Urinary bladder (tissue), 4 donors: ENCODE data around the gene PTPN14. TPM values are rescaled to one million over a fixed set of nuclear protein-coding genes. Genes with fewer than 3 reads are reported as not detected.

Experiments
- DNase-seq: peaks from one replicate; pipeline ENCODE4 v3.0.0-alpha.2; 2015; ENCODE audit errors: extremely low spot score
- H3K27ac ChIP-seq: one replicate; pipeline ENCODE4 v1.5.1; 2013; ENCODE audit warnings: low read depth, mild to moderate bottlenecking, moderate library complexity
- H3K36me3 ChIP-seq: one replicate; pipeline ENCODE4 v1.6.1; 2013; ENCODE audit warnings: mild to moderate bottlenecking, moderate library complexity; ENCODE audit not compliant: insufficient read depth
- H3K4me1 ChIP-seq: one replicate; pipeline ENCODE4 v1.6.1; 2013; ENCODE audit warnings: mild to moderate bottlenecking, moderate library complexity; ENCODE audit not compliant: insufficient read depth
- H3K4me3 ChIP-seq: one replicate; pipeline ENCODE4 v1.5.1; 2013; ENCODE audit warnings: low read depth, low read length
- WGBS: extraction: QIAGEN DNeasy Blood & Tissue Kit; methylation state at CpG from one replicate; pipeline ENCODE4 v1.1.7; 2013; 5-methylcytosine and 5-hydroxymethylcytosine counted together
- polyA plus RNA-seq: library from polyadenylated mRNA; stranded (reverse); fragments of 200-250 nt; gene quantifications from one replicate; pipeline ENCODE4 v1.2.3, GENCODE V29; 2013
- total RNA-seq: library from RNA; depleted of rRNA; stranded (reverse); fragments of >200 nt; gene quantifications from one replicate; pipeline ENCODE4 v1.2.3, GENCODE V29; 2014
- donor health status: healthy with polysubstance abuse.
- donor health status: healthy.

PTPN14 gene
- total and polyA plus RNA-seq, 2 donors = 9.0 to 39.2 TPM

- DNase-seq = no peak
- Histone ChIP-seq H3K4me1 (no peaks in the 10 kb centered on the region), H3K4me3 (no peak overlapping the region), H3K36me3 (peaks cover 4% of the 10 kb centered on the region), H3K27ac (no peak overlapping the region)
- 84% methylated on average over 6 of the region's 6 CpGs for WGBS
Observed at GRCh38 chr1:214379236-214379970, 172.0 kb downstream of the PTPN14 start.

- Histone ChIP-seq H3K4me1 (no peaks in the 10 kb centered on the region), H3K36me3 (peaks cover 2% of the 10 kb centered on the region), H3K27ac (no peak overlapping the region), H3K4me3 (no peak overlapping the region)
- WGBS = 78% methylated on average over 8 of the region's 8 CpGs
- DNase-seq = no peak
Observed at GRCh38 chr1:214378492-214378891, 172.9 kb downstream of the PTPN14 start.

- WGBS = 69% methylated on average over 9 of the region's 9 CpGs
- no peaks in the 10 kb centered on the region for H3K36me3 ChIP-seq
- DNase-seq = no peak
- no peak overlapping the region for H3K27ac ChIP-seq
- H3K4me3 ChIP-seq = no peak overlapping the region
- H3K4me1 ChIP-seq = no peaks in the 10 kb centered on the region
Observed at GRCh38 chr1:214377886-214378285, 173.5 kb downstream of the PTPN14 start.

DNA sequence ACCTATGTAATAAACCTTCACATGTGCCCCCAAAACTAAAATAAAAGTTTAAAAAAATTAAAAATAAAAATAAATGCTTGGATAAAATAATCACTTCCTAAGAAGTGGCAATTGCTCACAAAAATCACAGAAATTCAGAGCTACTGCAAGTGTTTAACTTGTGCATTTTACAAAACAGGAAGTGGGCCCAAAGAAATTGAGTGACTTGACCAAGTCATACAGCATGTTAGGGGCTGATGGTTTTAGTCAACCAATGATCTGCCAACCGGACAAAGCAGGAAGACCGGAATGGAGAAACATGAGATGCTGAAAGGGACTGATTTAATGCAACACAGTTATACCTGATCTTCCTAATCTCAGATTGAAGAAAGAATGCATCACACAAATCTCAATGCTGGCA, 173.9 kb downstream of the PTPN14 start:
- Histone ChIP-seq H3K4me1 (no peaks in the 10 kb centered on the region), H3K27ac (no peak overlapping the region), H3K36me3 (no peaks in the 10 kb centered on the region), H3K4me3 (no peak overlapping the region)
- WGBS = 82% methylated on average over 2 of the region's 2 CpGs
- DNase-seq = no peak

GRCh38 chr1:214372092-214372491, 179.3 kb downstream of the PTPN14 start:
- no peaks in the 10 kb centered on the region for H3K36me3 ChIP-seq

DNA sequence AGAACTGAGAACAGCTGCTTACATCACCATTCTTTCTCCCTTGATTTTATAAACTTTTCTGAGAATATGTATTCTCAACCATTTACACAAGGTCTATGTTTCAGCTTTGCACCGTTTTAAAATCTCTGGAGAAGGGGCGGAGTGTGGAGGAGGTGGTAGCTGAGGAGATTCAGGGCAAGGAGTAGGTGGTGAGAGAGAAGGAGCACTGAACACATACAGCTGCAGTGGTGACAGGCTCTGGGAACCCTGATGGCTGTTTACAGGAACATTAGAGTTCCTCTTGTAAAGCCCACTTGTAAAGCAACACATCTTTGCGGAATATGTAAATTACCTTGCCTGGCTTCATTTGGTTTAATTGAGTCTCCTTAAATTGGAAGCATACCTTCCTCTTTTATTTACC, 180.8 kb downstream of the PTPN14 start:
- Histone ChIP-seq H3K4me3 (no peak overlapping the region), H3K4me1 (no peaks in the 10 kb centered on the region), H3K36me3 (no peaks in the 10 kb centered on the region), H3K27ac (no peak overlapping the region)
- no peak for DNase-seq
- WGBS = 81% methylated on average over 3 of the region's 3 CpGs

More at GRCh38 chr1:214372092-214372491, 179.3 kb downstream of the PTPN14 start:
- WGBS = 51% methylated on average over 5 of the region's 5 CpGs
- H3K4me1 ChIP-seq = no peaks in the 10 kb centered on the region
- H3K4me3 ChIP-seq = no peak overlapping the region
- no peak for DNase-seq
- H3K27ac ChIP-seq = no peak overlapping the region

DNA sequence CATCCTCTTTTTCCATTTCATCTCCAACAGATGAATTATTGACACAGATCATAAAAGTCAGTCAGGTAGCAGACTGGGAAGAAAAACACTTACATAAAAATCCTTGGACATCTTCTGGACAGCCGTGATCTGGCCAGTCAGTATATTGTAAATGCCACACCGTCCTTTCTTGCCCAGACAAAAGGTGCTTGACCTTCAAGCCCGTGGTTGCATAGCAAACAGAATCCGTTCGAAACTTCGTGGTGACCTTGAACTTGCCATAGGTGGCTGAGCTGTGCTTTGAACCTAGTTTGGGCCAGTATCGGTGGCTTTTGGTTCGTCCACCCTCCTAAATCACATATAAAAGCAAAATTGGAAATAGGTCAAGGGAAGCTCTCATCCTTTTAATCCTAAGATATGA, 182.0 kb downstream of the PTPN14 start:
- Histone ChIP-seq H3K4me1 (no peaks in the 10 kb centered on the region), H3K36me3 (no peaks in the 10 kb centered on the region), H3K27ac (no peak overlapping the region), H3K4me3 (no peak overlapping the region)
- DNase-seq = no peak
- 93% methylated on average over 8 of the region's 8 CpGs for WGBS

DNA sequence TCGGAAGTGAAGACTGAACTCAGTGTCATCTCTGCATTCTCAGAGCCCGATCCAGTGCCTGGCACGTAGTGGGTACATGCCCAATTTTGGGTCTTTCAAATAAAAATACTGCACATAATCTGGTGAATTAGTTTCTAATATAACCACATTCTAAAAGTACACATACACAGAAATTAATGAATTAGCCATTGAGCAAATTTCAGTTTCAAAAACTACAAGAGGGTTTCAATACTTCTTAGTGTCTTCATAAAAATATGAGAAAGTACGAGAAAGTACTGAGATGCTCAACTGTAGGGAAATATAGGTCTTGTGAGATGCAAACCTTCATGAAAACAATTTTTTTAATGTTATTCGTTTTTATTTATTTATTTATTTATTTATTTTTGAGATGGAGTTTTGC, 183.6 kb downstream of the PTPN14 start:
- H3K36me3 ChIP-seq = no peaks in the 10 kb centered on the region
- 96% methylated on average over 5 of the region's 5 CpGs for WGBS
- H3K4me3 ChIP-seq = no peak overlapping the region
- H3K4me1 ChIP-seq = no peaks in the 10 kb centered on the region
- no peak for DNase-seq
- H3K27ac ChIP-seq = no peak overlapping the region

DNA sequence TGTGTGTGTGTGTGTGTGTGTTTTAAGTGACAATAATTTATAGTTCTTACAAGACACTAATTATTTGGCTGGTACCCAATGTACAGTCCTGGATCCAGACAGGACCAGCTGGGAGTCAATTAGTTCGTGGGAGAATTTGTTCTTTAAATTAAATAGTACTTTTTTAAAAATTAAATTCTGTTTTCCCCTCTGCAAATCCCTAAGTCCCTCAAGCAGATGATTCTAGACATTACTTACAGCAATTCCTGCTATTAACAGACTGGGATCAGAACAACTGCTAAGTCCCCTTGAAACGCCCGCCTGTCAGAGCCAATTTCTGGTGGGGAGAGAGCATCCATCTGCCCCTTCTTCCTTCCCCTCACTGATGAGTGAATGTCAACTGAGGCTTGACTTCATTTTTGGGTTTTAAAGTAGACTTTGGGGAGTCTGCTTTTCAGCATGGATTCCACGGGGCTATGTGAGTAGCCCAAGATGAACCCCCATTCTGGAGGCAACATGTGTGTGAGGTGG, 186.6 kb downstream of the PTPN14 start:
- Histone ChIP-seq H3K4me3 (no peak overlapping the region), H3K27ac (no peak overlapping the region), H3K36me3 (no peaks in the 10 kb centered on the region), H3K4me1 (no peaks in the 10 kb centered on the region)
- 82% methylated on average over 4 of the region's 4 CpGs for WGBS
- DNase-seq = no peak

DNA sequence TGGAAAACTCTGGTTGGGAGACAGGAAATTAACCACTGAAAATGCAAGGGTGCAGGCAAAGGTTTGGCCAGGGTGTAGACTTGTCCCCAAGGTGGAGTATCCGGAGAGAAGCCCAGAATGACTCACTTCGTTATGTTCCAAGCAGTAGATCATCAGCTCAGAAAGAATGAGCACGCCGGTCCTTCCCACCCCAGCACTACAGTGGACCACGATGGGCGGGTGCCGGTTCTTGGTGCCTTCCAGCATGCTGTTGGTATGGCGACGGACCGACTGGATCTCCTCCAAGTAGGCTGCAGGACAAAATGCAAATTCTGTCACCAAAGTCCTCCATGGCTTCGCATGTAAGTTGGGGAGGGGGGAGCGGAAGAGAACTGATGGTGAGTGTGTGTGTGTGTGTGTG, 187.0 kb downstream of the PTPN14 start:
- WGBS = 78% methylated on average over 12 of the region's 12 CpGs
- H3K4me3 ChIP-seq = no peak overlapping the region
- no peaks in the 10 kb centered on the region for H3K4me1 ChIP-seq
- DNase-seq = no peak
- no peaks in the 10 kb centered on the region for H3K36me3 ChIP-seq
- no peak overlapping the region for H3K27ac ChIP-seq

DNA sequence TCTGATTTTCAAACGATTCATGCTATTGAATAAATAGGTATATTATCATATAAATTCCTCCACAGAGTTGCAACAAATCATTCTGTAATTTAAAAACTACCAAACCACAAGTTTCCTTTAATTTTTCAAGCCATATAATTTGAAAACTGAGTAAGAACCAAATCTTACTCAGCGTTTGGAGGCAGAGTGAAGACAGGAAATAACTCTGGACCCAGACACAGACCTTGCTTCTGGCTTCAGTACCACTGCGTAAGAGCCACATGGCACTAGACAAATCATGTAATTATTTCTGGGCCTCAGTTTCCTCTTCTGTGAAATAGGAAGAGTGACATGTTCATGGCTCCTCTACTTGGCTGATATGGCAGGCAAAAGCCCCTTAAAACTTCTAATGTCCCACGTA, 188.0 kb downstream of the PTPN14 start:
- H3K4me3 ChIP-seq = no peak overlapping the region
- DNase-seq = no peak
- H3K36me3 ChIP-seq = no peaks in the 10 kb centered on the region
- H3K27ac ChIP-seq = no peak overlapping the region
- H3K4me1 ChIP-seq = no peaks in the 10 kb centered on the region
- WGBS = 84% methylated on average over 4 of the region's 4 CpGs

DNA sequence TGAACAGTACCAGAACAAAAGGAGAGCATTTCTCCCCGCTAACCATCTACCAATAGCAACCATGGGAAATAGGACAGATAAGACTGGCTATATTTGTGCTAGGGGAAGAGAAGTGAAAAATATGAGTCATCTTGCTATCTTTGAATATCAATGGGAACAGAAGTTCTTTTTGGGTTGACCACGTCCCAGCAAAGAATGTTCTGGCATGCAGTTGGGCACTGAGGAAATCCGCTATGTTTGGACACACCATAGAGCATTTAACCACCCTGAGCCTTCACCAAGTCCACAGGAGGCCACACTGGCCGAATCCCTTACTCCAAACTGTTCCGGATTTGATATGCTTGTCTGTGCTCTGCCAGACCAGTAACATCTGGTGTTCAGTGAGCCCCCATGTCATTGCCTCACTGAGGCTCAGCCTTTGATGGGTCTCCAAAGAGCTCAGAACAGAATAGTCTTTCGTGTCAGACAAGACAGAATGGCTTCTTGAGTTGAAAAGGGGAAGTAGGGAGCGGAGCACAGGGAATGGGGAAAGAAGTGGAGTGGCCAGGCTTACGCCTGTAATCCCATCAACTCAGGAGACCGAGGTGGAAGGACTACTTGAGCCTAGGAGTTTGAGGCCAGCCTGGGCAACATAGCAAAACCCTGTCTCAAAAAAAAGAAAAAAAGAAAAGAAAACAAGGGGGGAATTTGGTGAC, 189.1 kb downstream of the PTPN14 start:
- DNase-seq = no peak
- Histone ChIP-seq H3K27ac (no peak overlapping the region), H3K36me3 (no peaks in the 10 kb centered on the region), H3K4me1 (no peaks in the 10 kb centered on the region), H3K4me3 (no peak overlapping the region)
- 79% methylated on average over 9 of the region's 9 CpGs for WGBS

DNA sequence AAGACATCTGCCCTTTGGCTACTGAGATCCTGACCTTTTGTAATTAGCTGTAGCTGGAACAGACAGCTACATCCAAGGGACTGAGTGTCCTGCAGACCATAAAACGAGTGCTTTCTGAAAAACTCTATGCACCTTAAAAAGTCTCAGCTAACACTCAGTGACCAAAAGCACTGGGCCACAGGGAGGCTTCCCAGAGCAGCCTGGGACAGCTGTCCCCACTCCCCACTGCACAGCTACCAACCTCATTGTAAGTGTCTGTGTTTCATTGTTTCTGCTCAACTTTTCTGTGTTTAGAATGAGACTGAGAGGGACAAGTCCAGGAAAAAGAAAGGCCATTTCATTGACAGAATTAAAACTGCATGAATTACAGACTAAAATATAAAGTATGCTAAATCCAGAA, 189.8 kb downstream of the PTPN14 start:
- H3K27ac ChIP-seq = no peak overlapping the region
- H3K4me3 ChIP-seq = no peak overlapping the region
- DNase-seq = no peak
- H3K4me1 ChIP-seq = no peaks in the 10 kb centered on the region
- WGBS = 49% methylated on average over 1 of the region's 1 CpG
- peaks cover 3% of the 10 kb centered on the region for H3K36me3 ChIP-seq

DNA sequence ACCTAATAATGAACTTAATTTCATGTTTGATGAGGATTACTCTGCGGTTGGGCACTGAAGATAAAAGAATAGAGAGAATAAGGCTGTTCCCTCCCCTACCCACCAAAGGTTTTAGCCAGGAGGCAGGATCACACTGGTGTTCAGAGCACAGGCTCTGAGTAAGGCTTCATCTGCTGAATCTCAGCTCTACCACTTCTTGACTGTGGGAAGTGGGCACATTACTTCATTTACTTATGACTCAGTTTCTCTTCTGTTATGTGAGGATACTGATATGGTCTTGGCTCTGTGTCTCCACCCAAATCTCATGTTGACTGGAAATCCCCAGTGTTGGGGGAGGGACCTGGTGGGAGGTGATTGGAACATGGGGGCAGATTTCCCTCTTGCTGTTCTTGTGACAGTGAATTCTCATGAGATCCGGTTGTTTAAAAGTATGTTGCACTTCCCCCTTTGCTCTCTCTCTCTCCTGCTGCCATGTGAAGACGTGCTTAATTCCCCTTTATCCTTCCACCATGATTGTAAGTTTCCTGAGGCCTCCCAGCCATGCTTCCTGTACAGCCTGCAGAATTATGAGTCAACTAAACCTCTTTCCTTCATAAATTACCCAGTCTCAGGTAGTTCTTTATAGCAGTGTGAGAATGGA, 190.8 kb downstream of the PTPN14 start:
- no peak for DNase-seq
- Histone ChIP-seq H3K4me3 (no peak overlapping the region), H3K36me3 (peaks cover 3% of the 10 kb centered on the region), H3K4me1 (no peaks in the 10 kb centered on the region), H3K27ac (no peak overlapping the region)
- WGBS = 76% methylated on average over 3 of the region's 3 CpGs
